IMR-90 (cell line): ENCODE results near the gene DELE1. TPM values are rescaled to one million over a fixed set of nuclear protein-coding genes. Genes with fewer than 3 reads are reported as not detected.

Experiments
- FOS ChIP-seq: fragments of 150-350 bp; IDR thresholded peaks from 2 replicates; pipeline ENCODE4 v1.6.1; 2016; ENCODE audit warnings: low read depth, low read length
- MXI1 ChIP-seq: IDR thresholded peaks from 2 replicates; pipeline ENCODE4 v1.6.1; 2012; ENCODE audit warnings: low read depth, mild to moderate bottlenecking, low read length, moderate library complexity, borderline replicate concordance
- POLR2A ChIP-seq: IDR thresholded peaks from 2 replicates; pipeline ENCODE4 v1.6.1; 2012; ENCODE audit warnings: mild to moderate bottlenecking, low read depth, low read length
- RAD21 ChIP-seq: IDR thresholded peaks from 2 replicates; pipeline ENCODE4 v1.6.1; 2012; ENCODE audit warnings: low read length, improper control_type of control experiment
- polyA plus RNA-seq, 3 experiments: library from polyadenylated mRNA; depleted of rRNA; stranded (reverse); fragments of >200 nt; gene quantifications; 2 replicates each; pipeline ENCODE4 v1.2.3, GENCODE V29; 2012; ENCODE audit warnings: low replicate concordance in 1 of 3
- total RNA-seq: library from RNA; depleted of rRNA; stranded (reverse); fragments of >200 nt; gene quantifications from 2 replicates; pipeline ENCODE4 v1.2.3, GENCODE V29; 2012
- TF ChIP-seq, protein P1 (sequence below): fragments of 150-350 bp; IDR thresholded peaks from 2 replicates; pipeline ENCODE4 v1.6.1; 2017; ENCODE audit warnings: mild to moderate bottlenecking, antibody characterized with exemption, low read length, low read depth

Gene DELE1
- total and polyA plus RNA-seq, 2 of the 4 experiments (the other 2 are of a cell fraction) = 28.0 to 66.1 TPM

DNA sequence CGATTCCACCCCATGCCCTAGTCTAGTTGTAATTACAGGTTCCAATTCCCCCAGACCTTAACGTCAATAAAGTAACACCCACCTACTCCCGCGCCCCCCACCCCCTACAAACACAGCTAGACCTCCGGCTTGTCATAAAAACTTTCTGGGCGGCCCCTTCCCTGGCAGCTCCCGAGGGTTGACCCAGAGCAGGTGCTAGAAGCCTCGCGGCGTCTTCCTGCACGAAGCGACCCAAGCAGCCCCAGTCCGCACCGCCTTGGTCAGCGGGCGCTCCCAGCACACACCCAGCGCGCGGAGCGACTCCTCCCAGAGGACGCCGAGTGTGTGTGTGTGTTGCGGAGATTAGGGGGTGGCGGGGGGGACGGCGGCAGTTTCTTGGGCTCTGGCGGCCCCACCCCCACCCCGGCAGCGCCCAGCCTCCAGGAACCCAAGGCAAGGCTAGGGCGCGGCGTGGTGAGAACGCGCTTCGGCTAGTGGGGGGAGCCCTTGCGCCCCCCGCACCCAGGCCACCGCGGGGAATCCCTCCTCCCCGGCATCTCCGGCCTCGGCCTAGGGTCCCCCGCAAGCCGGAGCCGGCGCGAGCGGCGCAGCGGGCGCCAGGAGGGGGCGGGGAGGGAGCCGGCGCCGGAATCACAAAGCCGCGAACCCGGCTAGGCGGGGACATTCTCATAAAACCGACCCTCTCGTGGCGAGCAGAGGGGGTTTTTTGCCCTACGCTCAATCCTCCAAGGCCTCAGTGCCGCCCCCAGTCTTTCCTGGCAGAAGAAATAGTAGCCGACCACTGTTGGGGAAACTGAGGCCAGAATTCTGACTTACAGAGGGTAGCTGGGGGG is 47.7 kb upstream of the DELE1 start (continued):
- TF ChIP-seq FOS (no peak), RAD21 (no peak), POLR2A (no peak), MXI1 (no peak)
- TF ChIP-seq, protein P1, sequence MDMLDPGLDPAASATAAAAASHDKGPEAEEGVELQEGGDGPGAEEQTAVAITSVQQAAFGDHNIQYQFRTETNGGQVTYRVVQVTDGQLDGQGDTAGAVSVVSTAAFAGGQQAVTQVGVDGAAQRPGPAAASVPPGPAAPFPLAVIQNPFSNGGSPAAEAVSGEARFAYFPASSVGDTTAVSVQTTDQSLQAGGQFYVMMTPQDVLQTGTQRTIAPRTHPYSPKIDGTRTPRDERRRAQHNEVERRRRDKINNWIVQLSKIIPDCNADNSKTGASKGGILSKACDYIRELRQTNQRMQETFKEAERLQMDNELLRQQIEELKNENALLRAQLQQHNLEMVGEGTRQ = no peak
